Duodenal mucosa (tissue), 2 donors: ENCODE results near the gene TMEM95.

Experiments
- H3K27ac ChIP-seq: one replicate; pipeline ENCODE4 v1.7.0; 2013; ENCODE audit warnings: low read depth, low read length
- H3K27me3 ChIP-seq, 2 donors: one replicate each; pipeline ENCODE4 v1.7.0; 2013; ENCODE audit warnings: low read length in 2 of 2, control low read depth in 1 of 2; ENCODE audit not compliant: insufficient read depth in 2 of 2, control insufficient read depth in 1 of 2
- H3K36me3 ChIP-seq, 2 donors: one replicate each; pipeline ENCODE4 v1.7.0; 2013; ENCODE audit warnings: low read length in 2 of 2, control low read depth in 1 of 2; ENCODE audit not compliant: insufficient read depth in 2 of 2, control insufficient read depth in 1 of 2
- H3K4me1 ChIP-seq, 2 donors: one replicate each; pipeline ENCODE4 v1.7.0; 2013; ENCODE audit warnings: low read length in 2 of 2, control low read depth in 1 of 2; ENCODE audit not compliant: insufficient read depth in 2 of 2, control insufficient read depth in 1 of 2
- H3K4me3 ChIP-seq, 2 donors: one replicate each; pipeline ENCODE4 v1.7.0; 2013; ENCODE audit warnings: low read length in 2 of 2, low read depth in 1 of 2
- H3K9ac ChIP-seq, 2 donors: one replicate each; pipeline ENCODE4 v1.7.0; 2013; ENCODE audit warnings: low read length in 2 of 2, low read depth in 1 of 2
- H3K9me3 ChIP-seq, 2 donors: one replicate each; pipeline ENCODE4 v1.7.0; 2013; ENCODE audit warnings: low read length in 2 of 2, control low read depth in 1 of 2; ENCODE audit not compliant: control insufficient read depth in 1 of 2

The TMEM95 gene

GRCh38 chr17:7313890-7314718 lies 40.9 kb upstream of the TMEM95 start:
- no peaks in the 10 kb centered on the region for H3K9me3 ChIP-seq
- peak overlapping the region; percentile 87 to 90 for H3K9ac ChIP-seq
- no peak overlapping the region for H3K27ac ChIP-seq
- H3K36me3 ChIP-seq, result peaks cover 60 to 70% of the 10 kb centered on the region in 2 donors
- peaks cover 37 to 44% of the 10 kb centered on the region in 2 donors for H3K4me1 ChIP-seq
- peak overlapping the region; percentile 89 to 92 for H3K4me3 ChIP-seq
- no peaks in the 10 kb centered on the region for H3K27me3 ChIP-seq

DNA sequence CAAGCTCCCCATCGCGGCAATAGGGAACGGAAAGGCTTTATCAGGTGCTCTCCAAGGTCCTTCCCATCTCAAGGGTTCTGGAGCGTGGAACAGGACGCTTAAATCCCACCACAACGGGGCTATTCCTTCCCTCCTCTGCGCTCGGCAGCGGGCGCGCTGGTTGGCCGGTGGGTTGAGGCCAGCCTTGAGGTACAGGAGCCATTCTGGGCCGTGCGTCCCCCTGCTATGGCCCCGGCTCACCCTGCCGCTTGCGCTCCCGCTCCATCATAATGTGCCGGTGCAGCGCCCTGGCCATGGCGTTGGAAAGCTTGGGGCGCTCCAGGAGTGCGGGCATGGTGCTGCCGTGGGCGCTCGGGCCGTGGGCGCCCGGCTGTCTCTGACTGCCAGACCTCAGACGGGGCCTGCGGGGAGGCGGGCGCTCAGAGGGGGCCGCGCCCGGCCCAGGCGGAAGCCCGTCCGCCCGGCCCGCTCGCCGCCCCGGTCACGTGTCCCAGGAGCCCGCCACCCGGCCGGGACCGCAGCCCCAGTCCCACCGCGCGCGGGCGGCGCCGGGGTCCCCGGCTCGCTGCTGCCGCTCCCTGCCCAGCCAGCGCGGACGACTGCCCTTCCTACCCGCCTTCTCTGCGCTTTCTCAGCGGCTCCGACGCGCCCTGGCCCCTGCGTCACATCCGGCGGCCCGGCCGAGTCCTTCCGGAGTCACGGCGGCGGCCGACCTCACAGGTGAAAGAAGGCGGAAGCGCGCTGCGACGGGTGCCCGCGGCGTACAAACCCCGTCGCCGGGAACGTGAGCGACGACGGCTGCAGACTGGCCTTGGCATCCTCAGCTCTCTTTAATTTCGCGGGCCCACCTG lies 40.0 kb upstream of the TMEM95 start, which contains the start of gene GPS2:
Gene GPS2, minus strand, starts transcription at position 642 of the 851 bp plus-strand sequence. Its CDS starts 308 bp downstream, at position 334.
- Histone ChIP-seq H3K27ac (peak within 1 kb of the TSS; percentile 84), H3K27me3 (no peaks in the 10 kb centered on the region), H3K9ac (peak within 1 kb of the TSS; percentile 87 to 90), H3K36me3 (peaks cover 52 to 66% of the 10 kb centered on the region in 2 donors), H3K4me3 (peak within 1 kb of the TSS; percentile 89 to 92), H3K4me1 (peaks cover 29 to 35% of the 10 kb centered on the region in 2 donors), H3K9me3 (no peaks in the 10 kb centered on the region)

GRCh38 chr17:7315570-7316235 lies 39.3 kb upstream of the TMEM95 start:
- H3K27me3 ChIP-seq, result no peaks in the 10 kb centered on the region
- peak overlapping the region; percentile 76 to 90 for H3K9ac ChIP-seq
- H3K4me3 ChIP-seq, result peak overlapping the region; percentile 80 to 92
- H3K36me3 ChIP-seq, result peaks cover 49 to 65% of the 10 kb centered on the region in 2 donors
- no peaks in the 10 kb centered on the region for H3K9me3 ChIP-seq
- peaks cover 24 to 31% of the 10 kb centered on the region in 2 donors for H3K4me1 ChIP-seq
- peak overlapping the region; percentile 84 for H3K27ac ChIP-seq

DNA sequence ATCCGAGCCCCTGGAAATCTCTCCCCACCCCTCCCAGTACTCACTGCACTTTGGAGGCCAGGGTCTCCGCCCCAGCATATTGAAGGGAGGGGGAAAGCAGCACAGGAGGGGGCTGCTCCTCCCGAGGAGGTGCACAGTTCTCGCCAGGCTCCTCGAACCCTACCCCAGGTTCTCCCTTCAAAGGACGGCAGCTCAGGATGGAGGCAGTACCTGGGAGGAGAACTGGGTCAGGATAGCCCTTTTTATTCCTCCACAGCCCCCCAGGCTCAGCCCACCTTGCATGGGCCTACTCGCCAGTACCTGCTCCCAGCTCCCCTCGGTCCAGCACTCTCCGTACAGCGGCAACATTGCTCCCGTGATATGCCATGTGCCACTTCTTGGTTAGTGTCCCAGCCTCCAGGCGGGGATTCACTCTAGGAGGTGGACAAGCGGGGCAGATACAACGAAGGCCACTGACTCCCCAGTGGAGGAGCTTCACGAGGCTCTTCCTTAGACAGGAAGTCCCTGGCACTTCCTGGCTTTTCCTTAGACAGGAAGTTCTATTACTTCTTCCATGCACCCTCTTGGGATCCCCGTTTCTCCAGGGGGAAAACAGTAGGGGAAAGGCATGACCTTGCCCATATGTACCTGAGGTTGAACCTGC lies 37.7 kb upstream of the TMEM95 start:
- peaks cover 47 to 64% of the 10 kb centered on the region in 2 donors for H3K36me3 ChIP-seq

GRCh38 chr17:7318121-7318860 lies 36.7 kb upstream of the TMEM95 start:
- no peak overlapping the region for H3K27ac ChIP-seq
- H3K9ac ChIP-seq, result no peak overlapping the region
- H3K27me3 ChIP-seq, result no peaks in the 10 kb centered on the region
- peaks cover 19 to 31% of the 10 kb centered on the region in 2 donors for H3K4me1 ChIP-seq
- no peak overlapping the region for H3K4me3 ChIP-seq
- H3K9me3 ChIP-seq, result no peaks in the 10 kb centered on the region
- H3K36me3 ChIP-seq, result peaks cover 46 to 64% of the 10 kb centered on the region in 2 donors

More for the DNA sequence above, 37.7 kb upstream of the TMEM95 start:
- Histone ChIP-seq H3K27me3 (no peaks in the 10 kb centered on the region), H3K4me1 (peaks cover 24 to 31% of the 10 kb centered on the region in 2 donors), H3K27ac (no peak overlapping the region), H3K9me3 (no peaks in the 10 kb centered on the region), H3K4me3 (no peak overlapping the region), H3K9ac (no peak overlapping the region)

DNA sequence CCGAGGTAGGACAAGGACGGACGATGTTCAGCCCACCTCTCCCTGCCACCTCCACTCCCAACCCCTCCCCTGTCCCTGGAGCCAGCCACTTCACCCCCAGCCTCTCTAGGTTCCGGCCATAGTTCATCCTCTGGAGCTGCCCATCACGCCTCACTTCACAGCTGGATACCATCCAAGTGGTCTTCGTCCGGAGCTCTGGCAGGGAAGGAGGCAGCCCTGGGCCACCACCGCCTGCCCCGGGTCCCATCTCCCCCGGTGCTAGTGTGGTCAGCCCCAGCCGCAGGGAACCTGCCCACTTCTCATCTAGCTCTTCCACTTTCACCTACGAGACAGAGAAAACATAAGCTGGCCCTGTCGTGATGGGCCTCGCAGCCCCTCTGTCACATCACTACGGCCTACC lies 33.5 kb upstream of the TMEM95 start:
- Histone ChIP-seq H3K4me3 (no peak overlapping the region), H3K36me3 (peaks cover 49 to 83% of the 10 kb centered on the region in 2 donors), H3K9ac (no peak overlapping the region), H3K27ac (no peak overlapping the region), H3K4me1 (peaks cover 0 to 9% of the 10 kb centered on the region in 2 donors), H3K9me3 (no peaks in the 10 kb centered on the region), H3K27me3 (no peaks in the 10 kb centered on the region)

GRCh38 chr17:7322520-7323194 lies 32.3 kb upstream of the TMEM95 start:
- H3K4me3 ChIP-seq, result no peak overlapping the region
- no peak overlapping the region for H3K9ac ChIP-seq
- H3K27me3 ChIP-seq, result no peaks in the 10 kb centered on the region
- no peaks in the 10 kb centered on the region for H3K9me3 ChIP-seq
- H3K36me3 ChIP-seq, result peaks cover 47 to 75% of the 10 kb centered on the region in 2 donors
- H3K27ac ChIP-seq, result no peak overlapping the region
- peaks cover 0 to 10% of the 10 kb centered on the region in 2 donors for H3K4me1 ChIP-seq

- peaks cover 36 to 63% of the 10 kb centered on the region in 2 donors for H3K36me3 ChIP-seq
Observed at GRCh38 chr17:7323731-7324437, 31.1 kb upstream of the TMEM95 start.

More at GRCh38 chr17:7323731-7324437, 31.1 kb upstream of the TMEM95 start:
- peaks cover 7 to 15% of the 10 kb centered on the region in 2 donors for H3K4me1 ChIP-seq
- no peak overlapping the region for H3K27ac ChIP-seq
- H3K4me3 ChIP-seq, result no peak overlapping the region
- peak overlapping the region in 1 of 2 donors; percentile 10 for H3K9ac ChIP-seq
- H3K27me3 ChIP-seq, result no peaks in the 10 kb centered on the region
- no peaks in the 10 kb centered on the region for H3K9me3 ChIP-seq
